GM18499 (cell line): Measurements from ENCODE around the gene CCNB1IP1.

Source experiments
- ATAC-seq: cut with Tn5 transposase; IDR thresholded peaks from one replicate; pipeline ENCODE4 v1.9.1; 2021; ENCODE audit warnings: moderate number of reproducible peaks; ENCODE audit not compliant: insufficient read depth, unreplicated experiment

Gene CCNB1IP1

DNA sequence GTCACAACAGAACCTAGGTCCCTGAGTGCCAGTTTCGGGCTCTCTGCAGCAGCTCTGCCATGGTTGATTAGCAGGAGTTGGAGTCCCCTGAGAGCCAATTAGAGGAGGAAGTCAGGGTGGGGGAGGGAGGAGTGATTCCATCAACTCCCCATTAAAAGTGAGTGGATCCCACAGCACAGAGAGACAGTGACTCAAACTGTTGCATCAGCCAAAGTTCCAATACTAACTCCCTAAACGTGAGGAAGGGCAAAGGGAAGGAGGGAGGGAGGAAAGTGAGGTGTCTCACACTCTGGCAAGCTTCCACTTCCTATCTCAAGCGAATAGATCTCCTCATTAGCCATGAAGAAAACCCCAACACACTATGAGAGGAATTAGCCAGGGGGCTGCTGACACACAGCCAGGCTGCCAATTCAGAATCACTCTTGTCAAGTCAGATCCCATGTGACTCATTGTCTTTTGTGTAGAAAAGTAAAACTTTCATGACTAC is 70.4 kb downstream of the CCNB1IP1 start:
- ATAC-seq: no peak
